ENCODE measurements around the gene ATP2C2.

The ATP2C2 gene, protein sequence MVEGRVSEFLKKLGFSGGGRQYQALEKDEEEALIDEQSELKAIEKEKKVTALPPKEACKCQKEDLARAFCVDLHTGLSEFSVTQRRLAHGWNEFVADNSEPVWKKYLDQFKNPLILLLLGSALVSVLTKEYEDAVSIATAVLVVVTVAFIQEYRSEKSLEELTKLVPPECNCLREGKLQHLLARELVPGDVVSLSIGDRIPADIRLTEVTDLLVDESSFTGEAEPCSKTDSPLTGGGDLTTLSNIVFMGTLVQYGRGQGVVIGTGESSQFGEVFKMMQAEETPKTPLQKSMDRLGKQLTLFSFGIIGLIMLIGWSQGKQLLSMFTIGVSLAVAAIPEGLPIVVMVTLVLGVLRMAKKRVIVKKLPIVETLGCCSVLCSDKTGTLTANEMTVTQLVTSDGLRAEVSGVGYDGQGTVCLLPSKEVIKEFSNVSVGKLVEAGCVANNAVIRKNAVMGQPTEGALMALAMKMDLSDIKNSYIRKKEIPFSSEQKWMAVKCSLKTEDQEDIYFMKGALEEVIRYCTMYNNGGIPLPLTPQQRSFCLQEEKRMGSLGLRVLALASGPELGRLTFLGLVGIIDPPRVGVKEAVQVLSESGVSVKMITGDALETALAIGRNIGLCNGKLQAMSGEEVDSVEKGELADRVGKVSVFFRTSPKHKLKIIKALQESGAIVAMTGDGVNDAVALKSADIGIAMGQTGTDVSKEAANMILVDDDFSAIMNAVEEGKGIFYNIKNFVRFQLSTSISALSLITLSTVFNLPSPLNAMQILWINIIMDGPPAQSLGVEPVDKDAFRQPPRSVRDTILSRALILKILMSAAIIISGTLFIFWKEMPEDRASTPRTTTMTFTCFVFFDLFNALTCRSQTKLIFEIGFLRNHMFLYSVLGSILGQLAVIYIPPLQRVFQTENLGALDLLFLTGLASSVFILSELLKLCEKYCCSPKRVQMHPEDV

GRCh38 chr16:84368308-84368996 lies at the start of gene ATP2C2:
Gene ATP2C2, plus strand, starts transcription at chr16:84368538. Its CDS starts 78 bp downstream, at chr16:84368616.
- Histone ChIP-seq H3K27ac (ENCODE audit: low read length) (no peak within 1 kb of the TSS), H3K9ac (ENCODE audit: low read depth, low read length) (peak within 1 kb of the TSS; percentile 44; the same call in 1 of the 2 replicates), H3K4me3 (ENCODE audit: low read length) (peak within 1 kb of the TSS; percentile 72), H3K9me3 (ENCODE audit: insufficient read depth, low read depth, low read length) (no peaks in the 10 kb centered on the region), H3K27me3 (ENCODE audit: insufficient read depth, low read length) (peaks cover 48% of the 10 kb centered on the region), H3K36me3 (ENCODE audit: insufficient read depth, low read depth, low read length) (no peaks in the 10 kb centered on the region), H3K4me1 (ENCODE audit: insufficient read depth, low read length) (peaks cover 4% of the 10 kb centered on the region; the same call in 1 of the 2 replicates)

DNA sequence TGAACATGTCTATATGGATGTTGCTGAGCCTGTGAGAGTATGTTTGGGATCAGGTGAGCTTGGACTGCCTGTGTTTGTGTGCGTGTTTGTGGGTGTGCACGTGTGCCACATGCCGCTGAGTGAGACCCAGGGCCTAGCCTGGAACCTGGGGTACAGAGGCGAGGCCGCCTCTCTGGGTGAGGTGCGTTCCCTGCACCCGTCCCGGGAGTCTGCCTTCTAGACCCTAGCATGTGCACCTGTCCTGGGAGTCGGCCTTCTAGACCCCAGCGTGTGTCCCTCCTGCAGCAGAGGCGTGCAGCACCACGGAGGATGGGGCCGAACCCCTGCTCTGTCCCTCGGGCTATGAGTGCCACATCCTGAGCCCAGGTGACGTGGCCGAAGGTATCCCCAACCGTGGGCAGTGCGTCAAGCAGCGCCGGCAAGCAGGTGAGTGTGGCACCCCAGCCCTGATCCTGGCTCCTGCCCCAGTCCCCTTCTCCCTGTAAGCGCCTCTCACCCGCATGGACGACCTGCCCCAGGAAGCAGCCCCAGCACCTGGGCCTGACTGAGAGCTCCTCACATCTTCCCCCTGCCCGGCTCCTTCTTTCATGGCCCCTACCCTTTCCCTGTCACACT lies 49.1 kb upstream of the ATP2C2 start:
- peaks cover under 1% of the 10 kb centered on the region; the same call in 1 of the 2 replicates for H3K27me3 ChIP-seq (ENCODE audit: insufficient read depth, low read length)
- H3K9ac ChIP-seq (ENCODE audit: low read depth, low read length) = no peak overlapping the region
- no peaks in the 10 kb centered on the region; the same call in 1 of the 2 replicates for H3K9me3 ChIP-seq (ENCODE audit: insufficient read depth, low read depth, low read length)
- H3K4me3 ChIP-seq (ENCODE audit: low read length) = no peak overlapping the region
- H3K36me3 ChIP-seq (ENCODE audit: insufficient read depth, low read depth, low read length) = no peaks in the 10 kb centered on the region
- no peak overlapping the region for H3K27ac ChIP-seq (ENCODE audit: low read length)
- H3K4me1 ChIP-seq (ENCODE audit: insufficient read depth, low read length) = no peaks in the 10 kb centered on the region

- H3K27me3 ChIP-seq (ENCODE audit: insufficient read depth, low read length) = no peaks in the 10 kb centered on the region
- no peaks in the 10 kb centered on the region; the same call in 1 of the 2 replicates for H3K9me3 ChIP-seq (ENCODE audit: insufficient read depth, low read depth, low read length)
- no peak overlapping the region for H3K27ac ChIP-seq (ENCODE audit: low read length)
- no peak overlapping the region for H3K4me3 ChIP-seq (ENCODE audit: low read length)
- no peaks in the 10 kb centered on the region for H3K4me1 ChIP-seq (ENCODE audit: insufficient read depth, low read length)
- H3K36me3 ChIP-seq (ENCODE audit: insufficient read depth, low read depth, low read length) = no peaks in the 10 kb centered on the region
- no peak overlapping the region for H3K9ac ChIP-seq (ENCODE audit: low read depth, low read length)
These were observed 47.8 kb upstream of the ATP2C2 start for GRCh38 chr16:84320511-84320910.

DNA sequence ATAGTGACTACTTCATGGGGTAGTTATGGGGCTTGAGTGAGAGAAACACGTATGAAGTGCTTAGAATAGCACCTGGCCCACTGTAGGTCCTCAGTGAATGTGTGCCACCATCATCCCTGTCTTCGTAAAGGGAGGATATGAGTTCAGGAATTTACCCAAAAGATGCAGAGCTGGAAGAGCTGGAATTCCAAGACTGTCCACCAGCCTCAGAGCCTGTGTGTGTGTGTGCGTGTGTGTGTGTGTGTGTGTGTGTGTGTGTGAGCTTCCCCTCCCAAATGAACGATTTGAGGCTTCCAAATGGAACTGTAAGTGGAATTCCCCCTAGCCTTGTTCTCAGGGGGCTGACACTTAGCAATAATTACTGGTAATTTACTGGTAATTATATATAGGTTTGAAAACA lies 46.4 kb upstream of the ATP2C2 start:
- H3K27me3 ChIP-seq (ENCODE audit: insufficient read depth, low read length) = no peaks in the 10 kb centered on the region
- H3K4me3 ChIP-seq (ENCODE audit: low read length) = no peak overlapping the region
- no peak overlapping the region for H3K9ac ChIP-seq (ENCODE audit: low read depth, low read length)

DNA sequence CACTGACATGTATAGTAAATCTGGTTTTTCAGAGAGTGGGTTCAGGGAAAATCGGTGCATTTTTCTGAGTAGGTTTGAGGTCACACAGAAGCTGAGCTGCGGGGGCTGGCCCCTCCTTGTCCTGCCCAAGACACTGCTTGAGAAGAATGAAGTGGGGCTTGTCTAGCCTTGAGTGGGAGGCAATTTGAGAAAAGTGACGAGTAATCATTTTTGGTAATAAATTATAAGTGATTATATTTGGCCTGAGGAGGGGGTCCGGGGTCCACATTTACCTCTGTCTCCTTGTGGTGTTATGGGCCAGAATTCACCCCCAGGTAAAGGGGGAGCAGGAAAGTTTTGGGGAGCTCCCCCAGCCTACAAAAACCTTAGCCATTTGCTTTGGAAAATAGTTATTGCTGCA lies 45.6 kb upstream of the ATP2C2 start:
- Histone ChIP-seq H3K27me3 (ENCODE audit: insufficient read depth, low read length) (no peaks in the 10 kb centered on the region), H3K9ac (ENCODE audit: low read depth, low read length) (no peak overlapping the region), H3K9me3 (ENCODE audit: insufficient read depth, low read depth, low read length) (no peaks in the 10 kb centered on the region; the same call in 1 of the 2 replicates), H3K36me3 (ENCODE audit: insufficient read depth, low read depth, low read length) (no peaks in the 10 kb centered on the region), H3K27ac (ENCODE audit: low read length) (no peak overlapping the region), H3K4me3 (ENCODE audit: low read length) (no peak overlapping the region), H3K4me1 (ENCODE audit: insufficient read depth, low read length) (no peaks in the 10 kb centered on the region)

More for the DNA sequence above, 46.4 kb upstream of the ATP2C2 start:
- no peak overlapping the region for H3K27ac ChIP-seq (ENCODE audit: low read length)
- H3K9me3 ChIP-seq (ENCODE audit: insufficient read depth, low read depth, low read length) = no peaks in the 10 kb centered on the region; the same call in 1 of the 2 replicates
- no peaks in the 10 kb centered on the region for H3K4me1 ChIP-seq (ENCODE audit: insufficient read depth, low read length)
- no peaks in the 10 kb centered on the region for H3K36me3 ChIP-seq (ENCODE audit: insufficient read depth, low read depth, low read length)

DNA sequence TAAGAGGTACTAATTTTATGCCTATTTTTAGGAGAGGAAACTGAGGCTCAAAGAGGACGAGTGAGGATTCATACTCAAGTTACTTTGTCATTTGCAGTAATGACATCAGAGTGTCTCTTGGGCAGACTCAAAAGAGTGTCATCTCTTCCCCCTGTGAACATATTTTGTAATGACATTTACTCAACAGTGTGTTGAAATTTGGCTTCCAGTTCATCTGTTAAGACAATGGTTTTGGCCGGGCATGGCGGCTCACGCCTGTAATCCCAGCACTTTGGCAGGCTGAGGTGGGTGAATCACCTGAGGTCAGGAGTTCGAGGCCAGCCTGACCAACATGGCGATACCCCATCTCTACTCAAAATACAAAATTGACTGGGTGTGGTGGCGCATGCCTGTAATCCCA lies 44.7 kb upstream of the ATP2C2 start:
- Histone ChIP-seq H3K36me3 (ENCODE audit: insufficient read depth, low read depth, low read length) (no peaks in the 10 kb centered on the region), H3K4me1 (ENCODE audit: insufficient read depth, low read length) (no peaks in the 10 kb centered on the region), H3K27ac (ENCODE audit: low read length) (no peak overlapping the region), H3K27me3 (ENCODE audit: insufficient read depth, low read length) (no peaks in the 10 kb centered on the region), H3K9ac (ENCODE audit: low read depth, low read length) (no peak overlapping the region), H3K9me3 (ENCODE audit: insufficient read depth, low read depth, low read length) (no peaks in the 10 kb centered on the region), H3K4me3 (ENCODE audit: low read length) (no peak overlapping the region)

DNA sequence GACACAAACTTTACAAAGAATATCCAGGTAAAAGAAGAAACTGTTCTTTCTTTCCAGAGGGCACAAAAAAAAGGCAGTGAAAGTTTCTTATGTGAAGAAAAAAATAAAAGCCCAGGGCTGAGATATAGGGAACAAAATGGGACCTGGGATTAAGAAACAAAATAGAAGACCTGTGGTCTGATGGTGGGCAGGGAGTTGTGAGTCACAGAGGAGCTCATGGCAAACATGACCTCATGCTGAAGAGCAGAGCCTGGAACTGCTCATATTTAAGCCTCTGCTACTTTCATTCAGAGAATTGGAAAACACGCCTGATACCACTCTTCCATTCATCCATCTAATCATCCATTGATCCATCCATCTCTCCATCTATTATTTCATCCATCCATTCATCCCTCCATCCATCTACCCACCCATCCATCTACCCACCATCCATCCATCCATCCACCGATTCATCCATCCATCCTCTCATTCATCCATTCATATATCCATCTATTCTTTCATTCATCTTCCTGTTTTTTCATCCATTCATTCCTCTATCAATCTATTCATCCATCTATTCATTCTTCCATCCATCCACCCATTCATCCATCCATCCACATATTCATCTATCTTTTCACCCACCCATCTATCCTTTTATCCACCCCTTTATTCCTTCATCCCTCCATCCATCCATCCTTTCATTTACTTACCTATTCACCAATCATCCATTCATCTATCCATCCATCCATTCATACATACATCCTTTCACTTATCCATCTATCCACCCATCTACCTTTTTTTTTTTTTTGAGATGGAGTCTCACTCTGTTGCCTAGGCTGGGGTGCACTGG lies 43.7 kb upstream of the ATP2C2 start:
- Histone ChIP-seq H3K36me3 (ENCODE audit: insufficient read depth, low read depth, low read length) (no peaks in the 10 kb centered on the region), H3K9ac (ENCODE audit: low read depth, low read length) (no peak overlapping the region), H3K4me3 (ENCODE audit: low read length) (no peak overlapping the region), H3K27me3 (ENCODE audit: insufficient read depth, low read length) (no peaks in the 10 kb centered on the region), H3K9me3 (ENCODE audit: insufficient read depth, low read depth, low read length) (no peaks in the 10 kb centered on the region), H3K27ac (ENCODE audit: low read length) (no peak overlapping the region), H3K4me1 (ENCODE audit: insufficient read depth, low read length) (no peaks in the 10 kb centered on the region)

GRCh38 chr16:84326545-84326944 lies 41.8 kb upstream of the ATP2C2 start:
- no peaks in the 10 kb centered on the region for H3K9me3 ChIP-seq (ENCODE audit: insufficient read depth, low read depth, low read length)
- no peak overlapping the region for H3K4me3 ChIP-seq (ENCODE audit: low read length)
- H3K4me1 ChIP-seq (ENCODE audit: insufficient read depth, low read length) = no peaks in the 10 kb centered on the region
- no peaks in the 10 kb centered on the region for H3K36me3 ChIP-seq (ENCODE audit: insufficient read depth, low read depth, low read length)
- H3K27me3 ChIP-seq (ENCODE audit: insufficient read depth, low read length) = no peaks in the 10 kb centered on the region
- H3K27ac ChIP-seq (ENCODE audit: low read length) = no peak overlapping the region
- H3K9ac ChIP-seq (ENCODE audit: low read depth, low read length) = no peak overlapping the region

- Histone ChIP-seq H3K27me3 (ENCODE audit: insufficient read depth, low read length) (no peaks in the 10 kb centered on the region), H3K4me1 (ENCODE audit: insufficient read depth, low read length) (no peaks in the 10 kb centered on the region), H3K9me3 (ENCODE audit: insufficient read depth, low read depth, low read length) (no peaks in the 10 kb centered on the region), H3K36me3 (ENCODE audit: insufficient read depth, low read depth, low read length) (no peaks in the 10 kb centered on the region), H3K9ac (ENCODE audit: low read depth, low read length) (no peak overlapping the region), H3K4me3 (ENCODE audit: low read length) (no peak overlapping the region), H3K27ac (ENCODE audit: low read length) (no peak overlapping the region)
These were observed 40.3 kb upstream of the ATP2C2 start for GRCh38 chr16:84327926-84328505.

DNA sequence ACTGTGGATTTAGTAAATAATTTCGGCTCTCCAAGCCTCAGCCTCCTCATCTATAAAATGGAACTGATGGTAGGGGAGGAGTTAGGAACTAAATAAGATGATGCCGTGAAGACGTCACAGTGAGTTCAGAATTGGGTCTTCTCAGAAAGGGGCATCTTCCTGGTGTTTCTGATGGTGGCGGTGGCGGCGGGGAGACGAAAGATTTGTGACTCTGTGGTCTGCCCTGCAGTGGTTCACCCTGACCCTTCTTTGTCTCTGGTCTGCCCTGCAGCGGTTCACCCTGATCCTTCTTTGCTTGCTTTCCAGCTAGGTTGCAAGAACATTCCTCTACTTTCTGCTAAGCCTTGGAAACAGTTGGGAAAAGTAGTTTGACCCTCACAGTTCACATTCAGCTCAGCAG lies 39.3 kb upstream of the ATP2C2 start:
- no peaks in the 10 kb centered on the region for H3K36me3 ChIP-seq (ENCODE audit: insufficient read depth, low read depth, low read length)
- no peaks in the 10 kb centered on the region for H3K9me3 ChIP-seq (ENCODE audit: insufficient read depth, low read depth, low read length)
- no peaks in the 10 kb centered on the region for H3K4me1 ChIP-seq (ENCODE audit: insufficient read depth, low read length)
- H3K27me3 ChIP-seq (ENCODE audit: insufficient read depth, low read length) = no peaks in the 10 kb centered on the region
- no peak overlapping the region for H3K27ac ChIP-seq (ENCODE audit: low read length)
- no peak overlapping the region for H3K4me3 ChIP-seq (ENCODE audit: low read length)
- no peak overlapping the region for H3K9ac ChIP-seq (ENCODE audit: low read depth, low read length)

Measured in iPS-20b (cell line).